NCI-H446 treated with DMSO at 0.1 percent for 48 hours (cell line): Measurements from ENCODE around the gene SURF2.
"Not testable (repeated sequence)": the region's sequence is repeated elsewhere in the genome, so short reads cannot be mapped to it uniquely, and the experiment has no call there.

Source experiments
- DNase-seq: peaks from one replicate; lab custom pipeline; 2025; lab: John Stamatoyannopoulos, UW

SURF2 gene

DNA sequence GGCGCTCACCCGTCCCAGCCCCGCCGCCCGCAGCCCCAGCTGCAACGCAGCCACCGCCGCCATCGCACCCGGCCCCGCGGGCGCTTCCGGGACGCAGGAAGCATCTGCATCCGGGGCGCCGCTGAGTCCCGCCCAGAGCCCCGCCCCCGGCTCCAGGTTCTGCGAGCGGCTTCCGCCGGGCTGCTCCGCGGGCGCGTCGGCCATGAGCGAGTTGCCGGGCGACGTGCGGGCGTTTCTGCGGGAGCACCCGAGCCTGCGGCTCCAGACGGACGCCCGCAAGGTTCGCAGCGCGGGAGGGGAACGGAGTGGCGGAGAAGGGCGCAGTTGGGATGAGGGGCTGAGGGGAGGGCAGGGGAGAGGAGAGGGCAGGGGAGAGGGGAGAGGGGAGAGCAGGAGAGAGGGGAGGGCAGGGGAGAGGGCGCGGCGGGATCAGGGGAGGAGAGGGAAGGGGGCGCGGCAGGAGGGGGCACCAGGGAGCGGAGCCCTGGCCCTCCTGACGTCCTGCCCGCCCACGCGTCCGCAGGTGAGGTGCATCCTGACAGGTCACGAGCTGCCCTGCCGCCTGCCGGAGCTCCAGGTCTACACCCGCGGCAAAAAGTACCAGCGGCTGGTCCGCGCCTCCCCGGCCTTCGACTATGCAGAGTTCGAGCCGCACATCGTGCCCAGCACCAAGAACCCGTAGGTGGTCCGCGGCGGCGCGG is at the start of gene SURF2, which contains the start of gene SURF1:
Gene SURF2, plus strand, starts transcription at position 160 of the 701 bp plus-strand sequence. Its CDS starts 43 bp downstream, at position 203.
Gene SURF1, minus strand, starts transcription at position 97 of the 701 bp plus-strand sequence. Its CDS starts 34 bp downstream, at position 63.
- DNase-seq: no peak

- DNase-seq: no peak
Observed at GRCh38 chr9:133307301-133307700, 49.0 kb upstream of the SURF2 start.

- DNase-seq: no peak
Observed at GRCh38 chr9:133309608-133310007, 46.7 kb upstream of the SURF2 start.

DNA sequence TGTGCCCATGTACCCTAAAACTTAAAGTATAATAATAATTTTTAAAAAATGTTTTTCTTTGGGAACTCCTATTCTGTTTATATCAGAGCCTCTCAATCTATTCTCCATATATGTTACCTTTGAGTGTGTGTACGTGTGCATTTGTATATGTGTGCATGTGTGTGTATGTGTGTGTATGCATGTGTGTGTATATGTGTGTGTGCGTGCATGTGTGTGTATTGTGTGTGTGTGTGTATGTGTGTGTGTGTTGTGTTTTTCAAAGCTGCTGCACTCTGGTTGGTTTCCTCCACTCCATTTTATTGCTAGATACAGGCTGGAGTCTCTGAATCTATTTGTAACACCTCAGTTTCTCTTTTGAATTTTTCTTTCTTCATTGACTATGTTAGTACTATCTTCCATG is 40.4 kb upstream of the SURF2 start:
- DNase-seq: no peak

DNA sequence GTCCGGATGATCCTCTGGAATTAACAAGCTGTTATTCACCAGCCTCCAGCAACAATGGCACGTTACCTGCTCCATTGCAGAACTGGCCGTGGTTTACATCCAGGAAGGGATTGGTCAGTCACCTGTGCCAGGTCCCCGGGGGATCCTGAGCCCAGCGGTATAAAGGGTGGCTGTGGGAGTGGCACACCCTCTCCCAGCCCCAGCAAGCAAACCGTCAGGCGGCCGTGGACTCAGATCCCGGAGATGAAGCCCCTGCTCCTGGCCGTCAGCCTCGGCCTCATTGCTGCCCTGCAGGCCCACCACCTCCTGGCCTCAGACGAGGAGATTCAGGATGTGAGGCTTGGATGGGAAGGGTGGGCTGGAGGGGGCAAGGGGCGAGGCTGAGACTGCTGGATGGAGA is 38.8 kb upstream of the SURF2 start:
- DNase-seq: not testable (repeated sequence)

- no peak for DNase-seq
Observed at GRCh38 chr9:133320421-133320881, 35.9 kb upstream of the SURF2 start.

GRCh38 chr9:133321411-133321935 is 34.9 kb upstream of the SURF2 start:
- no peak for DNase-seq

DNA sequence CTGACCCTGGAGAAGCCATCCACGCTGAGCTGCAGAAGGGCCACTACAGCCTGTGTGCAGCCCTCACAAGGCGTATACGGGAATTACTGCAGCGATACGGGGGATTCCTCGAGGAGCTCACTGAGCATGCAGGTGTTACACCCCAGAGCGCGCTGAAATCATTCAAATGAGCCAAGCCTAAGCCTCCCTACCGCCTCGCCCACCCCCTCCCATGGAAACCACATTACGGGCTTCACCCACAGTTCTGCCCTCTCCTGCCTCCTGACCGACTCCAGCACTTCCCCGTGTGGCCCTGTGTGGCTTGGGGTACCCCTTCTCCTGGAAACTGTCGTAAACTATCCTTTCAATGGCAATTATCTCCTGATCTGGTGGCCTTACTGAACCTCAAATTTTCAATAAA is 33.6 kb upstream of the SURF2 start:
- DNase-seq: no peak

GRCh38 chr9:133323211-133323610 is 33.1 kb upstream of the SURF2 start:
- DNase-seq: no peak

DNA sequence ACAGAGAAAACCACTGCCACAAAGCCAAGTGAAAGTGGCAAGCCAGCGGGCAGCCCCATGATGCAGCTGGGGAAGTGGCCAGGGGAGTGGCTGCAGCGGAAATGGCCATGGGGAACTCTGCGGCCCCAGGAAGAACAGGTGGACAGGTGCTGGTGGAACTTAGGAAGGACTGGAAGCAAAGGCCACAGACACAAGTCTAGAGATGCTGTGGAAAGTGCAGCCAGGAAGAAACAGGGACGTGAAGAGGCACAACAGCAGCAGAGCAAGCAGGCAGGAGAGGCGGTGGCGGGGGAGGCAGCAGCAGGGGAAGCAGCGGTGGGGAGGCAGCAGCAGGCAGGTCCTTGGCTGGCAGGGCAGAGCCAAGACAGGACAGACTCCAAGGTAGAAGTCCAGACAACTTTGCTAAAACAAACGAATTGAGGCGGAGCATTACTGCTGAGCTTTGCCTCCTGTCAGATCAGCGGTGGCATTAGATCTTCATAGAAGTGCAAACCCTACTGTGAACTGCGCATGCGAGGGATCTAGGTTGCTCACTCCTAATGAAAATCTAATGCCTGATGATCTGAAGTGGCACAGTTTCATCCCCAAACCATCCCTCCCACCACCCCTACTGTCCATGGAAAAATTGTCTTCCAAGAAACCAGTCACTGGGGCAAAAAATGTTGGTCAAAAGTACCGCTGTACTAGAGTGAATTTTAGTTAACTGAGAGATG is 32.2 kb upstream of the SURF2 start:
- DNase-seq: no peak

GRCh38 chr9:133327021-133327420 is 29.3 kb upstream of the SURF2 start:
- not testable (repeated sequence) for DNase-seq

GRCh38 chr9:133327834-133328484 is 28.4 kb upstream of the SURF2 start:
- no peak for DNase-seq

GRCh38 chr9:133329306-133330156 is 26.8 kb upstream of the SURF2 start:
- not testable (repeated sequence) for DNase-seq

DNA sequence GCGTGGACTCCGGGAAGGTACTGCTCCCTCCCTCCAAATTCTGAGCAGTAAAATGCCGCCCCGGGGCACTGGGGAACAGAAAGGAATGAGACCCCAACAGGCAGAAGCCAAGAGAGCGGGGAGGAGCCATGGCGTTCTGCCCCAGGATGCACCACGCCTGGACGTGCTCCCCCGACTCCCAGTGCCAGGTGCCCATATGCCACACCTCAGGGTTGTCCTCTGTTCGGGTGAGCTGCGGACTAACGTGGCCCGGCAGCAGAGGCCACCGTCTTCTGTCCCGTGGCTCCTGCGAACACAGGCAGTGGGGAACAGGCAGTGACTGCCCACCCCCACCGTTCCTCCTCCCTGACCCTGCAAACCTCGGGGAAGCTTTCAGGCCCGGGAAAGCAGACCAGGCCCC is 25.1 kb upstream of the SURF2 start:
- no peak for DNase-seq

GRCh38 chr9:133331641-133332380 is 24.5 kb upstream of the SURF2 start:
- DNase-seq: no peak

- DNase-seq: no peak
Observed at GRCh38 chr9:133332381-133332730, 24.0 kb upstream of the SURF2 start.

DNA sequence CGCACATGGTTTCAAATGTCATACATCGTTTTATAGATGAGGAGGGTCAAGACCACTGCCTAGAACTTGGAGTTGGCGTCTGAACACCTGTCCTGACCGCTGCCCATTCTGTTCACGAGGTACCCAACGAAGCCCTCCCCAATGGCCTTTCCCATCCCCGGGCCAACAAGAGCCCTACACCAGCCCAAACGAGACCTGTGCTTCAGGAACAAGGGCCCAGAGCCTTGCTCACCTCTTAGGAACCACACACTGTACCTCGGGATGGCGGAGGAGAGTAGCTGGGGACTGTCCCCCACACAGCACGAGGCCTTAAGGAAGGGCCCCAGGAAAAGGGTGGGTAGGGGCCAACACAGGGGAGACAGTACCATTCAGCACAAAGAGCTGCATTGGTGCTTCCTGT is 23.3 kb upstream of the SURF2 start:
- no peak for DNase-seq

DNA sequence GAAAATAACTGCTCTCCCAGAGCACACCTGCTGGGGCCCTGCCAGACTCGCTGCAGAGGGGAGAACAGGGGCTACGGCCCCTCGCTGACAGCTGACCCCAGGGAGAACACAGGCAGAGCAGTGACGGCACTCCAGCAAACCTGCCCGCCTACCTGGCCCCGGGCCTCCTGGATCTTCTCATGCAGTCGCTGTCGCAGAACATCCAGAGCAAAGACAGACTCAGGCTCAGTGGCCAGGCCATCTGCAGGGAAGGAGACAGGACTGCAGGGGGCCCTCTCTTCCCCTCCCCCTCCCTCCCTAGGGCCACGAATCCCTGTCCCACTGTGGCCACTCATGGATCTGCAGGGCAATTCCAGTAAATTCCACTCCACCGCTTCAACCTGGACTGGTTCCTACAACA is 22.8 kb upstream of the SURF2 start:
- DNase-seq: no peak

DNA sequence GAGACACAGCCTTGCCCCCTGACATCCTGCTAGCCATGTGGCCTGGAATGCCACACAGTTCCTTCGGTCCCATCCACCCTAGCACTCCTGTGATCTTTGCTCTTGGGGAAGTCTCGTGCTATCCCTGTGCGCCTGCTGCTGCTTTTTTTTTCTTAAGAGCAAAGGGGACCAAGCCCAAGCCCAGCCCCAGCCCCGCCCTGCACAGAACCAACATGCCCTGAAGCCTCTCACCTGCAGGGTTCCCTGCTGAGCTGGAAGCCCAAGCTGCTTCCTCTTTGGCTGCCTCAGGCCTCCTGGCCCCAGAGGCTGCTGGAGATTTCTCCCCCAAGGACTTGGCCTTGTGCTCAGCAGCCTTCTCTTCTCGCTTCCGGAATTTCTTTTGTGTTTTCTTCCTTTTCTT is 22.2 kb upstream of the SURF2 start:
- DNase-seq: no peak

- not testable (repeated sequence) for DNase-seq
Observed at GRCh38 chr9:133334888-133335287, 21.5 kb upstream of the SURF2 start.
